Activated CD4-positive, alpha-beta T cell treated with anti-CD3 and anti-CD28 coated beads, Interleukin-2, amount 50 U/mL, for 4 hours (primary cell): ENCODE measurements around the gene CSNK1G2.
A peak's percentile ranks its signal among the peaks of the same experiment; 100 is the strongest.

Source experiments
- DNase-seq, 2 experiments: peaks; one replicate each; pipeline ENCODE4 v3.0.0-alpha.2; 2020

Gene CSNK1G2

DNA sequence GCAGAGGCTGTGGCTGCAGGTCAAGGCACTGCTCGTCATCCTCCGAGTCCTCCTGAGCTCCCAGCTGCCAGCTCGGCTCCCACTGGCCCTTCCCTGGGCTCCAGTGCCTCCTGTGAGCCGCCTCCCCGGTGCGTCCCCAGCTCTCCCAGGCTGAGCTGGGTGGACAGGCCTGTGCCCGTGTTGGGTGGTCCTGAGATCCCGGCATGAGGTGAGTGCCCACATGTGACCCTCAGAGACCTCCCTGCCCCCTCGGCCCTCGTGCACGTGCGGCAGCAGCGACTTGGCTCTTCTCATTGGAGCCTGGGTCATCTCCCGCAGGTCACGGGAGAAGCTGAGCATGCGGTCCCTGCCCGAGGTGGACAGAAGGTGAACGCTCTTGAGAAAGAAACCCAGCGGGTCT, 20.3 kb upstream of the CSNK1G2 start:
- no peak for DNase-seq

DNA sequence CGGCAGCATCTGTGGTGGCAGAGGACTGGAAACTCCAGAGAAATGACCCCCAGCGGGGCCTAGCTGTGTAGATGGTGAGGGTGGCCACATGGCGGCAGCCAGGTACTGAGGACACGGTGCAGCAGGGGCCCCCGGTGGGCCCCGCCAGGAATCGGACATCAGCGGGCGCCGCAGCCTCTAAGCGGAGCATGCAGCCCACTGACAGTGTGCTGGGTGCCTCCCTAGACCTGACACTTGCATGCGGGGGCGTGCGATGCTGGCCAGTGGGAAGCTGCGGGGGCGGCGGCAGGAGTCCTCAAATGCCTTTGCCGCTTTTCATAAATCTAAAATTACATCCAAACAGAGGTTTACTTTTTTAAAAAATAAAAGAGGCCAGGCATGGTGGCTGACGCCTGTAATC, 19.6 kb upstream of the CSNK1G2 start:
- DNase-seq, result no peak

DNA sequence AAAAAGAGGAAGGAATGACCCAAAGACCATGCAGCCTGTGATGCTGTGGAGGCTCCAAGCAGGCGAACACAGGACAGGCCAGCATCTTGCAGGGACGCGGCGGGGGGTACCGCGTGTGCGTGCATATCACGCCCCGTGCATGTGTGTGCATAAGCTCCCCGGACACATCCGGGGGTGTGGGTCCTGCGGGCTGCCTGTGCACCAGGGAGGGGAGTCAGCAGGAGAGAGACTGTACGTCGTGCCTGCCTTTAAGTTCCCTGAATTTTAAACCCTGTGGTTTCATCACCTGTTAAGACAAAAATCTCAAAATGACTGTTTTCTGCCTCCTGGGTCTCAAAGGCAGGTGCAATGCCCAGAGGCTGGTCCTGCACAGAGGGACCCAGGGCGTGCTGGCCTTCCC, 19.1 kb upstream of the CSNK1G2 start:
- no peak for DNase-seq

GRCh38 chr19:1922803-1923202, 18.2 kb upstream of the CSNK1G2 start:
- DNase-seq, result no peak

DNA sequence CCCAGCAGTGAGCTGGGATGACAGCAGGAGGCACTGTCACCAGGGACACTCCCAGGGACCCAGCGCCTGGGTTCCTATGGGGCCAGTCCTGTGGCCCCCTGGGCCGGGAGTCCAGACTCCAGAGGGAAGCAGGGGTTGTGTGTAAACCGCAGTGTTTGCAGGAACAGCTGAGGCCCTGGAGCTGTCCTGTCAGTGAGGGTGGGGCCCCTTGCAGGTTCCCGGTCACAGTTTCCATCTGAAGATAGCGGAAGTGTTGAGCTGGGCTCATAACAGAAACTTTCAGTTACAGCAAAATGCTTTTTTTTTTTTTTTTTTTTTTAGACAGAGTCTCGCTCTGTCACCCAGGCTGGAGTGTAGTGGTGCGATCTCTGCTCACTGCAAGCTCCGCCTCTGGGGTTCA, 17.7 kb upstream of the CSNK1G2 start:
- DNase-seq, result peak in 1 of 2 experiments; percentile 47

- no peak for DNase-seq
These were observed 16.5 kb upstream of the CSNK1G2 start for GRCh38 chr19:1924320-1924961.

- no peak for DNase-seq
These were observed 15.4 kb upstream of the CSNK1G2 start for GRCh38 chr19:1925544-1925943.

- peak; percentile 73 to 74 for DNase-seq
These were observed 11.8 kb upstream of the CSNK1G2 start for GRCh38 chr19:1929021-1929742.

- no peak for DNase-seq
These were observed 9.5 kb upstream of the CSNK1G2 start for GRCh38 chr19:1931445-1931844.

- DNase-seq, result no peak
These were observed 8.6 kb upstream of the CSNK1G2 start for GRCh38 chr19:1932395-1932794.

GRCh38 chr19:1933244-1933643, 7.7 kb upstream of the CSNK1G2 start:
- DNase-seq, result no peak

DNA sequence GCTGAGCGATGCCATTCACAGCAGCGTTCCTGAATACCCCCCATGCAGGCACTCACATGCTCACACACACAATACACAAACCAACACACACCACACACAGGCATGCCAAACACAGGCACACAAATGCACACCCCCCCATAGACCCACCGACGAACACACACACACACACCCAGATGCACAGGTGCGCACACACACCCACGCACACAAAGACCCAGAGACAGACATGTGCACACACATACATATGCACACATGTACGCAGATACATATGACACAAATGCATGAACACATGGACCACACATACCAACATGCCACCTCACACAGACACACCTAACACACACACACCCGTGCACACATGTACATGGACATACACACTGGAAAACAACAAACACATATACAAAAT, 7.0 kb upstream of the CSNK1G2 start:
- DNase-seq, result no peak

DNA sequence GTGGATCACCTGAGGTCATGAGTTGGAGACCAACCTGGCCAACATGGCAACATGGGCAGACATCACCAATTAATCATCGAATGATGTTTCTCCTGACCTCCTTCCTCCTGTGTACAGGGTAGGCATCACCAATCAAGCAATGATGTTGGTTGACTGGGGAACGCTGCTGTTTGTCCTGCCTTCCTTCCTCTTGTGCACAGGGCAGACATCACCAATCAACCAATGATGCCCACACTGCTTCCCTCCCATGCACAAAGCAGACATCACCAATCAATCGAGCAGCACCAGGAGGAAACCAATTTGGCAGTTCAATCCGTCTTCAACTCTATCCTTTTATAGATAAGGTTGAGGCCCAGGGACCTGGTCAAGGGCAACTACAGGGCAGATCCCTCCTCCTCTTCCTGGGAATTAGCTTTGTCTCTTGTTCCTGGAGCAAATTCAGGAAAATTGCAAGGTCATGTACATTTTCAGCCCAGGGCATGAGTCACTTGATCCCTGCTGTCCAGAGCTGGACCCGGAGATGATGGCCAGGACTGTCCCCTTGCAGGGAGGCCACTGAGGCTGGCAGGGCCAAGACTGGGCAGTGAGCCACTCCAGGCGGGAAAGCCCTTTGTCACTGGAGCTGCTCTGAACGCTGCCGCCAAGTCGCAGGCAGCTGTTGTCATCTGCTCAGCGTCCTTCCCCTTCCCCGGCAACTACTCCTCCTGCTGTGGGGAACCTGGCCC, 5.3 kb upstream of the CSNK1G2 start:
- DNase-seq, result no peak

- DNase-seq, result no peak
These were observed 4.5 kb upstream of the CSNK1G2 start for GRCh38 chr19:1936430-1936829.

- no peak for DNase-seq
These were observed 3.9 kb upstream of the CSNK1G2 start for GRCh38 chr19:1936916-1937610.

GRCh38 chr19:1938071-1938470, 2.9 kb upstream of the CSNK1G2 start:
- no peak for DNase-seq

DNA sequence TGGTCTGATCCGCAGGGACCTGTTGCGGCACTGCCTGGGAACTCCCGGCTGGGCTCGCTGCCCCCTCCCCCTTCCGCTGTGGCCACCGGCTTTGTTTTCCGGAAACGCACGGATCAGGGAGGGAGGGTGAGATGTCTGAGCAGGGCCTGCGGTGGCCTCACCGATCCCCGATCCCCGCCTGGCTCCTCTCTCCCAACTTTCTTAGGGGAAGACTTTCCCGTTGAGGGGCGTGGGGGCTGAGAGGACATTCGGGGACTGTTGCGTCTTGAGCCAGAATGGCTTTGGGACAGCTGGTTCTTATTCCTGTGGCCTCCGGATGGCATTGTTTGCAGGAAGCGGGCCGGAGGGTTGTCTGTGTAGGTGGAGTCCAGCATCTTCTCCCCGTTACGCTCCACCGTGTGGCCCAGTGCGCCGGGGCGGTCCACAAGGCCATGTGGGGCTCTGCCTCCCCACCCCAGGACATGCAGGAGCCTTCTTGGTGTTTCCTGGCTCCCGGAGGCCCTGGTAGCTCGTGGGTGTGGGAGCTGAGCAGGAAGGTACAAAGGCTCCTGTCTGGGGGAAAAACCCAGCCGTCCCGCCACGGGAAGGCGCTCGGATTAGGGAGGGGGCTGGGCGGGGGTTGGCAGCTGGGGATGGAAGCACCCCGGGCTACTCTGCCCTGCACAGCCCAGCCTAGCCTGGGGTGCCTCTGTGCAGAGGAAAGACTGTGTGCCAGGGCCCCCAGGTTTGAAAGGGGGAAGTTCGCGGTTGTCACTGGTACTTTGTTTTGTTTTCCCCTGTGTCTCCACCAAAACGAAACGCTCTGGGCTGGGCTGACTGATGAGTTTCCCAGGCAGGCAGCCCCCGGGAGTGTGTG, 1.3 kb downstream of the CSNK1G2 start:
- peak; percentile 51 for DNase-seq

DNA sequence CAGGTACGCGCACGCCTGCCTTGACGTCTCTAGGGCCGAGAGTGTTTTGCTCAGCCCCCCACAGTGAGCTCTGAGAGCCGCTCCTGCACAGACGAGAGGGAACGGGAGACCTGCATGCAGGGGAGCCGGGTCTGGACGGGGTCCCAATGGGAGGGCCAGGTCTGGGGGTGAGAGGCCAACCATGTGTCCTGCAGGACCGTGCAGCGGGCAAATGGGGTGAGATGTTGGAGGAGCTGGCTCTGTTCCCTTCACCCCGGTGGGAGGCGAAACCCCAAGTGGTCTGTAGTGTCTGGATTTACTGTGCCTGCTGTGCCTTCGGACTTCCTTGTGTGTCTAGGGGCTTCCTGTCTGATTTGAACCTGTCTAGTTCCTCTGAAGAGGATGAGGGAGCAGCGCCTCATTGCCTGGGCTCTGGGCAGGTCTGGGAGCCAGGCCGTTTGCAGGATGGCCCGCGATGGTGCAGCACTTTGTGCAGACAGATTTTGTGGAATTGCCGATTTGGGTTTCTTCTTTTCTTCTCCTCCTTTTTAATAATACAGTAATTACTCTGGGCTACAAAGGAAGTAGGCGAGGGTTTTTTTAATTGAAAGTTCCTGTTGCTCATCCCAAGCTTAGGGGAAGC, 2.1 kb downstream of the CSNK1G2 start:
- no peak for DNase-seq

GRCh38 chr19:1943661-1944087, 2.7 kb downstream of the CSNK1G2 start:
- DNase-seq, result no peak

GRCh38 chr19:1944088-1944915, 3.3 kb downstream of the CSNK1G2 start:
- DNase-seq, result no peak
